ENCODE data around the gene CDCA7.

GRCh38 chr2:173339807-173340206 lies 14.9 kb upstream of the CDCA7 start:
- TF ChIP-seq, protein P1, sequence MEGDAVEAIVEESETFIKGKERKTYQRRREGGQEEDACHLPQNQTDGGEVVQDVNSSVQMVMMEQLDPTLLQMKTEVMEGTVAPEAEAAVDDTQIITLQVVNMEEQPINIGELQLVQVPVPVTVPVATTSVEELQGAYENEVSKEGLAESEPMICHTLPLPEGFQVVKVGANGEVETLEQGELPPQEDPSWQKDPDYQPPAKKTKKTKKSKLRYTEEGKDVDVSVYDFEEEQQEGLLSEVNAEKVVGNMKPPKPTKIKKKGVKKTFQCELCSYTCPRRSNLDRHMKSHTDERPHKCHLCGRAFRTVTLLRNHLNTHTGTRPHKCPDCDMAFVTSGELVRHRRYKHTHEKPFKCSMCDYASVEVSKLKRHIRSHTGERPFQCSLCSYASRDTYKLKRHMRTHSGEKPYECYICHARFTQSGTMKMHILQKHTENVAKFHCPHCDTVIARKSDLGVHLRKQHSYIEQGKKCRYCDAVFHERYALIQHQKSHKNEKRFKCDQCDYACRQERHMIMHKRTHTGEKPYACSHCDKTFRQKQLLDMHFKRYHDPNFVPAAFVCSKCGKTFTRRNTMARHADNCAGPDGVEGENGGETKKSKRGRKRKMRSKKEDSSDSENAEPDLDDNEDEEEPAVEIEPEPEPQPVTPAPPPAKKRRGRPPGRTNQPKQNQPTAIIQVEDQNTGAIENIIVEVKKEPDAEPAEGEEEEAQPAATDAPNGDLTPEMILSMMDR (IDR thresholded peaks at IDR 0.05), result no peak
- no peak for TF ChIP-seq POLR2A (IDR thresholded peaks at IDR 0.05)
- TF ChIP-seq EP300 (IDR thresholded peaks at IDR 0.05), result no peak
- no peak for TF ChIP-seq POLR2AphosphoS5 (IDR thresholded peaks at IDR 0.05)
